GM04504 (cell line): ENCODE data around the gene MAP4K2.

Source experiments
- DNase-seq: peaks from one replicate; pipeline ENCODE4 v3.0.0-alpha.2; 2012; ENCODE audit warnings: low read depth

The MAP4K2 gene

GRCh38 chr11:64767344-64768299, 35.4 kb downstream of the MAP4K2 start:
- DNase-seq = no peak

- no peak for DNase-seq
Observed at GRCh38 chr11:64766881-64767280, 36.1 kb downstream of the MAP4K2 start.

DNA sequence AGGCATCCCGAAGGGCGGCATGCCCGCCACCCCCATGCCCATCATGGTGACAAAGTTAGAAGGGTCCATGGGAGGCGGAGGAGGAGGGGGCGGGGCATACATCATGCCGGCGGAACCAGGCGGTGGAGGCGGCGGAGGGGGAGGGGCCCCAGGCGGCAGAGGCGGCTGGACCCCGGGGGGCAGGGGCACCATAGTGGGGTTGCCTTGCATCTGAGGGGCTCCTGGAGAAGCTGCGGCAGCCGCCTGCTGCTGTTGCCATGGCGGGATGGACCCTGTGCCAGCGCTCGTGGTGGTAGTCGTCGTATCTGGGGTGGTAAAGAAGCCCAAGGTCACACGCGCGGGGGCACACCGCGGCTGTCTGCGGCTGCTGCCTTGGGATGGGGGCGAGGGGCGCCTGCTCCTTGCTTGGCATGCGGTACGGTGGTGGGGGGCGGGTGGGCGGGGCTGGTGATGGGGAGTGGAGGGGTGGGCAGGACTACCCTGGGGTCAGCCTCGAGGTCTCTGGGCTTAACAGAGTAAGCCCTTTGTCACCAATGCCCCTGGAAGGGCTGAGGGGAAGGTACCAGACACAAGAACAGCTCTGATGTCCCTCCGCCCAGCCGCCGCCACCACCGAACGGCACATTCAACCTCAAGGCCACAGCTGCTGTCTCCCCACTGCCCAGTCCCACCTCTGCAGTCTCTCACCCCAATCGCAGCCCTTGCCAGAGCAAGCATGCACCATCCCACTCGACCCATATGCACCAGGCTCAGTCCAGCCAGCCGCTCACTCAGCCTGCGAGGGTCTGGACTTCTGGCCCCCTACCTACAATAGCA, 37.0 kb downstream of the MAP4K2 start:
- DNase-seq = no peak

DNA sequence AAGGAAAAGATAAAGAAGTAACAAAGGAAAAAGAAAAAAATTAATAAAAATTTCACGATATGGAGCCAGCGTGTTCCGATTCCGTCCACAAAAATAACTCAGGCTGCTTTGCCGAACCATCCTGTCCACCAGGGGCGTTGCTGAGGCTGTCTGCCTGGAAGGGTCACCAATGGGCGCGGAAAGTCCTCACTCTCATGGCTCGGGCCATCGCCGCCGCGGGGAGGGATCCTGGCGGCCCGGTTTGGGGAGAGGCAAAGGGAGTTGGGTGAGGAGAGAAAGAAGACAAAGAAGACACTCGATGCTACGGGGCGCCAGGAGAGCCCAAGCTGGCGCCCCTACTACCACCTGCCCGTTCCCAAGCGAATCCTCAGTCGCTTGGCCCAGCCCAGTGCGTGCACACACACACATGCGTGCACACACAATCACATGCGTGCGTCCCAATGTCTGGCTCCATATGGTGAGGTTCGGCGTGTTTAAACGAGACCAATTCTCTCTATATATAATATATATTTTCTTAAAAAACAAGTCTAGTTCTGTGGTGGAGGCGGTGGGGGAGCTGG, 37.6 kb downstream of the MAP4K2 start:
- DNase-seq = no peak

DNA sequence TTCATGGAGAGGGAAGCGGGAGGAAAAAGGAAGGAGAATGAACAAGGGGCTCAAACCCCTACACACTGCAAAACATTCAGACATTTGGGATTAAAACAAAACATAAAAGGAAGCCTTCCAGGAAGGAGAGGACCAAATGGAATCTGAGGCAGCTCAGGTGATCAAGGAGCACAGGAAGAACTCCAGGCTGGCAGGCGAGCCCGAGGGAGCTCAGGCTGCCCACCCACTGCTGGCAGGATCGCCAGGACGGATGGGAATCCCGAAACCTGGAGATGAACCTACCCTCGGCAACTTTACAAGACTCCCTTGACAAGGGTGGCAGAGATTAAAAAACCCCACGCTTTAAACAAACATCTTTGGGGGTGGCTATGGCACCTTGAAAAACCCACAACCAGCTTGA, 38.3 kb downstream of the MAP4K2 start:
- no peak for DNase-seq

DNA sequence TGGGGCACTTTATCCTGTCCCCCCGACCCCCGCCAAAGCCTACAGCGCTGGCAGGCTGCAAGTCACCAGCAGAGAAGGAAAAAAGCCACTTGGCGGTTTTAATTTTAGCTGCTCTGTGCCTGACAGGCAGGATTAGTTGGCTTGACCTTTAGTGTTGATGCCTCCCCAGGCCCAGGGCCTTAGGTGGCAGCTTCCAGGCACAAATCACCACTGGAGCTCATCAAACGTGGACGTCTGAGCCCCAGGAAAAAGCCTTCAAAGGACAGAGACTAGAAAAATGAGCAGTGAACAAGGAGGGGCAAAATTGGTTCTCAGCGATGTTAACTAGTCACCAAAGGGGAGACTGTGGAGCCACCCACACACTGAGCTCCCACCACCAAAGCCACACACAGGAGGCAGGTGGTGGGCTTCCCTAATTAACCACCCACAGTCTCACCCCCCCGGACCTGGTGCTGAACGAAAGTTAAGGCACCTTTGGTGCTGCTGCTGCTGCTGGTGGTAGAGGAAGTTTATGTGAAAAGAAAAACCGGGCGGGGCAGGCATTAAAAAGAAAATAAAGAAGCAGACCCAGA, 38.9 kb downstream of the MAP4K2 start:
- DNase-seq = no peak

GRCh38 chr11:64763526-64764039, 39.4 kb downstream of the MAP4K2 start:
- DNase-seq = no peak

DNA sequence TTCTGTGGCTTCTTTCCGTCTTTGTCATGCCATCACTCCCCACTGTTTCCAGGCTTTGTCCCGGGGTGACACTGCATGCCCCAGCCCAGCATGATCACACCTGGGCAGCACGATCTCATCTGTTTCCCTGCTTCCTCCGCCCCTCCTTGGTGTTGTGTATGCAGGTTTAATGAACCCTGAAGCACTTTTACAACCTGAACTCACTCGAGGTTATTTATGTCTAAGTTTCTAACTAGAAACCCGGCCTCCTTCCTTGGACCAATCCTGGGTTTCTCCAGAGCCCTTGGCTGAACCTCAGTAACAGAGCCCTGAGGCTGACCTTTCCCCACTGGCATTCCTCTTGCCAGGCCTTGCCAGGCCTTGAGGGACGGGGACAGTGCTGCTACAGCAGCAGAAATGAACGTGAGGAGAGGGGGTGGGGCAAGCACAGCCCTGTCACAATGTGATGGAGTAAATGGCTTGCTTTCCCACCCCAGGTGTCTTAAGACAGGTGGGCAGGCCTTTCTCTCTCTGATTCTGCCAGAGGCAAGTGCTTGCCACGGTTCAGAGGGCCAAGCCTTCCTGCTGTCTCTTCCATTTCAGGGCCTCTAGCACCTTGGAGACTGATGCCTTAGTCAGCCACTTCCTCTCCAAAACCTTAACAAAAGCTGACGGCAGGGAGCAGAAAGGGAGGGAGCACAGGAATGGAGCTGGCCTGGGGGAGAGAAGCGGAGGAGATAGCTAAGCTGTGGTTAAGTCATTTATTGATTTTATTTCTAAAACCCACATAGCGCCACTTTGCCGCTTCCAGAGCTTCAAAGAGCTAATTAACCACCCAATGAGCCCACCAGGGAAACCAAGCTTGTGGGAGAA, 40.1 kb downstream of the MAP4K2 start:
- DNase-seq = no peak

- DNase-seq = no peak
Observed at GRCh38 chr11:64762277-64762673, 40.7 kb downstream of the MAP4K2 start.

DNA sequence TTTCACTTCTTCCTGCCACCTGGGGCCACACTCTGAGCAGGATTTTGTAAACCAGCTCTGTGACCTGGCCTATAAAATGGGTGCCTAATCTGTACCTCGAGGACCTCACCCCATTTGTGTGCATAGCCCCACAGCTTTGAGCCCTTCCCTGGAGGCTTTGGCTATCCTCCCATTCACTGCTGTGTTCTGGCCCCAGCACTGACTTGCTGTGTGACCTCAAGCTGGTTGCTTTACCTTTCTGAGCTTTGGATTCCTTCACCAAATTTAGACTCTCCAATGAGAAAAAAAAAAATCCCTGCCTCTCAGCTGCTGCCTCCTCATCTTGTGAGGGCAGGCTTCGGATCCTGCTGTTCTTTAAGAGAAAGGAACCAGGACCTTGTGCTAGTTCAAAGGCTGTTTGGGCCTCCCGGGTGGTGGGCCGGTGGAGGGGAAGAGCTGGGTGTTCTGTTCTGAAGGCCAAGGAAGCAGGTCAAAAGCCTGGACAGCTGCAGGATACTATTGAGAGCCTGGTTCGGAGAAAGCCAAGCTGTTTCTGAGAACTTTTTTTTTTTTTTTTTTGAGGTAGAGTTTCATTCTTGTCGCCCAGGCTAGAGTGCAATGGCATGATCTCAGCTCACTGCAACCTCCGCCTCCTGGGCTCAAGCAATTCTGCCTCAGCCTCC, 42.1 kb downstream of the MAP4K2 start:
- no peak for DNase-seq

DNA sequence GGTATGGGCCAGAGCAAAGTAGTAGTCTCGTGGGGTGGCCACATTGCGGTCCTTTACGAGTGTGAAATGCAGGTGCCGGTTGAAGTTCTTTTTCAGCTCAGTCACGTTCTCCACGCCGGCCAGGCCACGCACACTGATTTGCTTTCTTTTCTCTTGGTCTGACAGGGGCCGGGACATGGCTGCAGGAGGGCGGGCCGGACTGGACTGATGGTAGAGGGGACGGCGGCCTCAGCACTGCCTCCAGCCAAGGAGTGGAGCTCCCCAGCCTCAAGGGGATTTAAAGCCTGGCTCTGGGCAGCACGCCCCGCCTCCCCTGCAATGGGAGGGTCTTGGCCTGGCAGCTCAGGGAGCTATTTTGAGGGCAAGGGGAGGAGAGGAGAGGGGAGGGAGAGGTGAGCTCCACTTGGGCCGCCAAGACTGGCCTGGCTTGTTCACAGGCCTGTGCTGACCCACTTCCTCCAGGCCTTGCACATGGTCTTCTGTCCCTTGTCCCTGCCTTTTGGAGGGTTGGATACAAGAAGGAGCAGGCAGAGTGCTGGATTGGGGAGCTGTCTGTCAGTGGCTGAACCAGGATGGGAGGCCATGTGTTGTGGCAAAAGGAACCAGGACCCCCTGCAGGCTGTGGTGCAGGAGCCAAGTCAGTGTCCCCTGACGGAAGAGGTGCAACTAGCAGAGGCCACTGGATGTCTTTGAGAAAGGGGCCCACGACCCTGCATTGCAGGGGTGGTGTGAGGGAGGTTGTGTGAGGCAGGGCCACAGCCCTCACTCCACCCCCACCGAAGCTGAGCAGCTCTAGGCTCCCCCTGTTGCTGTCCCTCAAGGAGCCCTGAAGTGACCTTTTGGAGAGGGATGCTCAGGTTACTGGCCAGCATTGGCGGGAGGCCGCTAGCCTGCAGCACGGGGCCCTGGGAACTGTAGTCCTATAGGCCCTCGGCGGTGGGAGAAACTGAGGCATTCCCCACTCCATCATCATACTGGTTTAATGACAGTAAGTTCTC, 43.0 kb downstream of the MAP4K2 start, which contains the start of gene PYGM:
PYGM (minus strand) TSS at position 253 of the 998 bp plus-strand sequence; CDS start at position 177, 76 bp downstream.
- DNase-seq = no peak

GRCh38 chr11:64759131-64759721, 43.8 kb downstream of the MAP4K2 start:
- no peak for DNase-seq

DNA sequence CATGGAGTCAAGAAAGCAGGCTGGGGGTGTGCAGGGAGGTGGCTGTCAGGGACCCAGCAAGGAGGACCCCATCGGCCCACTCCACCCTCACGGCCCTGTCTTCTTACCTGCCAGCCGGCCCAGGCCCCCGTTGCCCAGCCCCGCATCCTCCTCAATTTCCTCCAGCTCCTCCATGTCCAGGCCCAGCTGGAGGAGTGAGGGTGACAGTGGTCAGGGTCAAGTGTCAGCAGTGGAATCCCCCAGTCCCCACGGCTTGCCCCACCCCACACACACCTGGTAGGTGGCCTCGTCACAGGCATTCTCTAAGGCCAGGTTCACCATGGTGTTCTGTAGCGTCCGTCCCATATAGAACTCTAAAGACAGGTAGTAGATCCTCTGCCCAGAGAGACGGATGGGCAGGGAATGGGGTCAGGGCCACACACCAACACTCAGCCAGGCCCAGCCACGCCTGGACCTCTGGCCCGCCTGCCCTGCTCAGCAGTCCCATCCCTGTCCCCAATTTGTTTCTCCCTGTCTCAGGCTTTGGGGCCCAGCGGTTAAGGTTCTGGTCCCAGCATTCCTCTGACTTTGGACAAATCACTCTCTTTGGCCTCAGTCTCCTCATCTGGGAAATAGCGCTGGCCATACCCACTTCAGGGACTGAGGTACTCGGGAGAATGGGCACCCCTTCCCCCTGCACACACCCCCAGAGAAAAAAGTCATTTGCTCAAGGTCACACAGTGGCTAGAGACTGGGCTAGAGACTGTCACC, 44.5 kb downstream of the MAP4K2 start:
- DNase-seq = no peak

DNA sequence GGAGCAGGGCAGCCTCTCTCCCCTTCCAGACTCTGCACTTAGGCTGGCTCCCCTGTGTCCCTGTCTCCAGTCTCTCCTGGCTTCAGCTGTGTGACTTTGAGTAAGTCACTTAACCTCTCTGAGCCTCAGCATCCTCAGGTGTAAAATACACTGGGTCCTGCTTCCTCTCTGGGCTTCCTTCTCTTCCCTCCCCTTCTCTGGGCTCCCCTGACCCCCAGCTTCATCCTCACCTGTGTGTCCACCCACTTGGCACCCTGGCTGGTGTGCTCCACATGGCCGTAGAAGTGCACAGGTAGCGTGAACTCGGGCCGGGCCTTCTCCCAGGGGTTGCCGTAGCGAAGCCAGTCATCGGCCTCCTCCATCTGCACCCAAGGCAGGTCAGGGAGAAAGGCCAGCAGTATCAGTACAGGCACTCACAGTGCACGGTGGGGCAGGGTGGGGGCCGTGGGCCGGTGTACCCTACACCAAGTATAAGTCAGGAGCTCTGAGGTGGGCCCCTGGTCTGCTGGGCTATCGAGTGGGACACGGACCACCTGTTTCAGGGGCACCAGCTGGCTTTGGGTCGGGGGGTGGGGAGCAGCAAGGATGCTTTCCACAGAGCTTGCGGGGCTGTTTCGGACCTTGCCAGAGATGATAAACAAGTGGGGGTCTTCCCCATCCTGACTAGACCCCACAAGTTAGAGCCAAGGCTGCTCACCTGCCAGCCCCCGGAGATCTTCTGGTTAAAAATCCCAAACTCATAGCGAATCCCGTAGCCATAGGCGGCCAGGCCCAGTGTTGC, 45.3 kb downstream of the MAP4K2 start:
- DNase-seq = no peak

DNA sequence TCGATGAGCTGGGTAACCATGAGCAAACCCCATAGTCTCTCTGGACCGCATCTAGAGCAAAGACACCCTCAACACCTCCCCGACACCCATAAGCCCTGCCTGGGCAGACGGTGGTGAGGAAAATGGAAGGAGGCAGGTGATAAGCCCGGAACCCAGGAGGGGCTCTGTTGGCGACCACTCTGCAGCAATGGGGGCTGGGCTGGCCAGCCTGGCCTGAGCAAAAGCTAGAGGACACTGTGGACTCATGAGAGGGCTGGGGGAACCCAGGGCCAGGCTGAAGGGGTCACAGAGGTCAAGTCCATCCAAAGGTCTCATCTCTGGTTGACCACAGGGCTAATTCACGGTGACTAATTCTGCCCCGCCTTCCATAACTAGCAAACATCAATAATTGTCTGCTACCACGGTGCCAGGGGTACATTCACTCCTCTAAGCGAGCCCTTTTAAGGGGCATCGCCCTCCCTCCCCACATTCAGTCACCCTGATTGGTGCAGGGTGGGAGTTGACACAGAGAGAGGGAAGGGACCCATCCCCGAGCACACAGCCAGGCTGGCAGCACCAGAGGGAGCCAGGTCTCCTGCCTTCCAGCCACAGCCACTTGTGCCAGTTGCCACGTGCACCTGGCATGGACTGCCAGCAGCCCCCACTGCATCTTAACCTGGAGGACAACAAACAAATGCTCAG, 47.2 kb downstream of the MAP4K2 start:
- DNase-seq = no peak

GRCh38 chr11:64754919-64755662, 47.9 kb downstream of the MAP4K2 start:
- DNase-seq = no peak
